Astrocyte (in vitro differentiated cells and primary cell): ENCODE data around the gene MAGEA10. TPM values are rescaled to one million over a fixed set of nuclear protein-coding genes. Genes with fewer than 3 reads are reported as not detected.

Source experiments
- DNase-seq: peaks from one replicate; pipeline ENCODE4 v3.0.0-alpha.2; 2010; ENCODE audit warnings: low read depth
- FAIRE-seq: peaks from 2 replicates; lab custom pipeline; 2011; peaks lifted over from hg19 to GRCh38; lab: Jason Lieb, UNC
- H2AFZ ChIP-seq: 2 replicates; pipeline ENCODE4 v1.6.0; 2012; ENCODE audit warnings: low read depth, low read length, inconsistent platforms
- H3K27ac ChIP-seq: 2 replicates; pipeline ENCODE4 v1.5.1; 2011; ENCODE audit warnings: low read depth, low read length, inconsistent platforms
- H3K27me3 ChIP-seq: 2 replicates; pipeline ENCODE4 v1.6.0; 2011; ENCODE audit warnings: low read length, inconsistent platforms; ENCODE audit not compliant: insufficient read depth
- H3K36me3 ChIP-seq: 2 replicates; pipeline ENCODE4 v1.5.1; 2011; ENCODE audit warnings: low read length, inconsistent platforms; ENCODE audit not compliant: insufficient read depth
- H3K4me1 ChIP-seq: 2 replicates; pipeline ENCODE4 v1.5.1; 2011; ENCODE audit warnings: low read length, inconsistent platforms; ENCODE audit not compliant: insufficient read depth
- H3K4me2 ChIP-seq: 2 replicates; pipeline ENCODE4 v1.6.0; 2012; ENCODE audit warnings: low read length, inconsistent platforms
- H3K4me3 ChIP-seq: 2 replicates; pipeline ENCODE4 v1.5.1; 2011; ENCODE audit warnings: low read depth, mild to moderate bottlenecking, low read length, inconsistent platforms; ENCODE audit not compliant: insufficient read depth
- H3K79me2 ChIP-seq: 2 replicates; pipeline ENCODE4 v1.6.0; 2012; ENCODE audit warnings: mild to moderate bottlenecking, low read length, inconsistent platforms; ENCODE audit not compliant: insufficient read depth
- H3K9ac ChIP-seq: 2 replicates; pipeline ENCODE4 v1.6.0; 2012; ENCODE audit warnings: mild to moderate bottlenecking, low read length, inconsistent platforms
- H3K9me3 ChIP-seq: 2 replicates; pipeline ENCODE4 v1.5.1; 2012; ENCODE audit warnings: low read depth, mild to moderate bottlenecking, low read length, inconsistent platforms; ENCODE audit not compliant: insufficient read depth
- H4K20me1 ChIP-seq: 2 replicates; pipeline ENCODE4 v1.6.0; 2012; ENCODE audit warnings: low read length, inconsistent platforms; ENCODE audit not compliant: insufficient read depth
- H3K27ac Mint-ChIP-seq: one replicate; pipeline ENCODE4 v1.8.0; 2021; ENCODE audit warnings: mild to moderate bottlenecking, mixed read lengths; ENCODE audit not compliant: unreplicated experiment
- H3K27me3 Mint-ChIP-seq: one replicate; pipeline ENCODE4 v1.8.0; 2021; ENCODE audit warnings: low read depth, mixed read lengths; ENCODE audit not compliant: unreplicated experiment
- H3K36me3 Mint-ChIP-seq: one replicate; pipeline ENCODE4 v1.8.0; 2021; ENCODE audit warnings: low read depth, mixed read lengths; ENCODE audit not compliant: unreplicated experiment
- H3K4me1 Mint-ChIP-seq: one replicate; pipeline ENCODE4 v1.8.0; 2021; ENCODE audit warnings: low read depth, mixed read lengths; ENCODE audit not compliant: unreplicated experiment
- H3K4me3 Mint-ChIP-seq: one replicate; pipeline ENCODE4 v1.8.0; 2021; ENCODE audit warnings: mild to moderate bottlenecking, moderate library complexity, mixed read lengths; ENCODE audit not compliant: unreplicated experiment
- H3K9me3 Mint-ChIP-seq: one replicate; pipeline ENCODE4 v1.8.0; 2021; ENCODE audit warnings: mild to moderate bottlenecking, mixed read lengths; ENCODE audit not compliant: unreplicated experiment
- EZH2 ChIP-seq: IDR thresholded peaks from 2 replicates; pipeline ENCODE4 v1.6.1; 2012; ENCODE audit warnings: mild to moderate bottlenecking, low read length, inconsistent platforms; ENCODE audit not compliant: insufficient read depth
- total RNA-seq: library from RNA; stranded (reverse); gene quantifications from 2 replicates; pipeline ENCODE4 v1.2.1, GENCODE V29; 2021
- TF ChIP-seq, protein P1 (sequence below): IDR thresholded peaks from 2 replicates; pipeline ENCODE4 v1.5.1; 2011; ENCODE audit warnings: low read depth, mild to moderate bottlenecking, inconsistent platforms, low read length, moderate library complexity; ENCODE audit not compliant: insufficient read depth

The MAGEA10 gene
- total RNA-seq, 1 donor from 2014 or later = not detected

GRCh38 chrX:152117305-152117704, 21.1 kb downstream of the MAGEA10 start:
- FAIRE-seq (no peak), DNase-seq (no peak)
- Mint-ChIP-seq H3K9me3 (no peaks in the 10 kb centered on the region), H3K27me3 (peaks cover 4% of the 10 kb centered on the region), H3K36me3 (no peaks in the 10 kb centered on the region), H3K4me3 (no peak overlapping the region), H3K27ac (no peak overlapping the region), H3K4me1 (no peaks in the 10 kb centered on the region)
- Histone ChIP-seq H3K27ac (no peak overlapping the region), H3K4me3 (no peak overlapping the region), H3K9me3 (no peaks in the 10 kb centered on the region), H3K9ac (no peak overlapping the region), H3K36me3 (no peaks in the 10 kb centered on the region), H2AFZ (no peak overlapping the region), H3K4me2 (no peak overlapping the region), H3K79me2 (no peaks in the 10 kb centered on the region), H3K4me1 (no peaks in the 10 kb centered on the region), H3K27me3 (no peaks in the 10 kb centered on the region), H4K20me1 (no peaks in the 10 kb centered on the region)
- TF ChIP-seq, protein P1, sequence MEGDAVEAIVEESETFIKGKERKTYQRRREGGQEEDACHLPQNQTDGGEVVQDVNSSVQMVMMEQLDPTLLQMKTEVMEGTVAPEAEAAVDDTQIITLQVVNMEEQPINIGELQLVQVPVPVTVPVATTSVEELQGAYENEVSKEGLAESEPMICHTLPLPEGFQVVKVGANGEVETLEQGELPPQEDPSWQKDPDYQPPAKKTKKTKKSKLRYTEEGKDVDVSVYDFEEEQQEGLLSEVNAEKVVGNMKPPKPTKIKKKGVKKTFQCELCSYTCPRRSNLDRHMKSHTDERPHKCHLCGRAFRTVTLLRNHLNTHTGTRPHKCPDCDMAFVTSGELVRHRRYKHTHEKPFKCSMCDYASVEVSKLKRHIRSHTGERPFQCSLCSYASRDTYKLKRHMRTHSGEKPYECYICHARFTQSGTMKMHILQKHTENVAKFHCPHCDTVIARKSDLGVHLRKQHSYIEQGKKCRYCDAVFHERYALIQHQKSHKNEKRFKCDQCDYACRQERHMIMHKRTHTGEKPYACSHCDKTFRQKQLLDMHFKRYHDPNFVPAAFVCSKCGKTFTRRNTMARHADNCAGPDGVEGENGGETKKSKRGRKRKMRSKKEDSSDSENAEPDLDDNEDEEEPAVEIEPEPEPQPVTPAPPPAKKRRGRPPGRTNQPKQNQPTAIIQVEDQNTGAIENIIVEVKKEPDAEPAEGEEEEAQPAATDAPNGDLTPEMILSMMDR = no peak
- no peak for TF ChIP-seq EZH2

- Histone ChIP-seq H3K4me3 (no peak overlapping the region), H3K9ac (no peak overlapping the region), H3K79me2 (no peaks in the 10 kb centered on the region), H3K9me3 (no peaks in the 10 kb centered on the region), H2AFZ (no peak overlapping the region), H3K27ac (no peak overlapping the region), H4K20me1 (no peaks in the 10 kb centered on the region), H3K4me2 (no peak overlapping the region), H3K36me3 (no peaks in the 10 kb centered on the region), H3K27me3 (no peaks in the 10 kb centered on the region), H3K4me1 (no peaks in the 10 kb centered on the region)
- FAIRE-seq = no peak
- Mint-ChIP-seq H3K4me1 (no peaks in the 10 kb centered on the region), H3K36me3 (no peaks in the 10 kb centered on the region), H3K27me3 (no peaks in the 10 kb centered on the region), H3K9me3 (no peaks in the 10 kb centered on the region), H3K4me3 (no peak overlapping the region), H3K27ac (no peak overlapping the region)
- TF ChIP-seq EZH2 = no peak
- TF ChIP-seq, protein P1 = no peak
- DNase-seq = no peak
Measured at GRCh38 chrX:152108527-152108926, 29.9 kb downstream of the MAGEA10 start.

DNA sequence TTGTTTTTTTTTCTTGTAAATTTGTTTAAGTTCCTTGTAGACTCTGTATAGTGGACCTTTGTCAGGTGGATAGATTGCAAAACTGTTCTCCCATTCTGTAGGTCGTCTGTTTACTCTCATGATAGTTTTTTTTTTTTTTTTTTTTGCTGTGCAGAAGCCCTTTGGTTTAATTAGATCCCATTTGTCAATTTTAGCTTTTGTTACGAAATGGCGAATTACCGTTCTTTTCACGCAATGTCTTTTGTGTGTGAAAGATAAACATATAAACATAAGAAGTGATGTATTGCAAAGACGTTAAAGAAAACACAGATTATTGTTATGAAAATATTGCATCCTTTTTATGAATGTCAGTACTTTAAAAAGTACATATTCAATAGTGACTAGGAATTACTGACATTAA, 34.5 kb downstream of the MAGEA10 start:
- H3K27me3 ChIP-seq = no peaks in the 10 kb centered on the region
- Mint-ChIP-seq H3K9me3 (no peaks in the 10 kb centered on the region), H3K4me1 (no peaks in the 10 kb centered on the region), H3K27ac (no peak overlapping the region), H3K4me3 (no peak overlapping the region), H3K36me3 (no peaks in the 10 kb centered on the region), H3K27me3 (no peaks in the 10 kb centered on the region)
- H3K79me2 ChIP-seq = no peaks in the 10 kb centered on the region
- no peaks in the 10 kb centered on the region for H3K36me3 ChIP-seq
- H4K20me1 ChIP-seq = no peaks in the 10 kb centered on the region
- H3K9ac ChIP-seq = no peak overlapping the region
- no peaks in the 10 kb centered on the region for H3K4me1 ChIP-seq
- no peak for TF ChIP-seq EZH2
- TF ChIP-seq, protein P1 = no peak
- DNase-seq = no peak
- H3K4me3 ChIP-seq = no peak overlapping the region
- no peaks in the 10 kb centered on the region for H3K9me3 ChIP-seq
- H3K27ac ChIP-seq = no peak overlapping the region
- no peak overlapping the region for H3K4me2 ChIP-seq
- FAIRE-seq = peak; percentile 90
- H2AFZ ChIP-seq = no peak overlapping the region
